ENCODE data around the gene COL5A1. TPM values are rescaled to one million over a fixed set of nuclear protein-coding genes. Genes with fewer than 3 reads are reported as not detected.

COL5A1 gene
- total and polyA plus RNA-seq, 4 donors, result 12.2 to 169 (median 65.4) TPM

GRCh38 chr9:134793288-134794188 lies 151.9 kb downstream of the COL5A1 start:
- ATAC-seq (ENCODE audit: insufficient read depth, low FRiP score) (no peak), DNase-seq (no peak)
- Histone ChIP-seq H3K9me3 (ENCODE audit: control insufficient read depth in 4 of 4, insufficient read depth in 3 of 4, low read length in 3 of 4) (no peaks in the 10 kb centered on the region), H3K27me3 (ENCODE audit: control insufficient read depth in 3 of 3, insufficient read depth in 3 of 3, low read length in 2 of 3) (no peaks in the 10 kb centered on the region), H3K27ac (ENCODE audit: low read depth in 1 of 2, low read length in 1 of 2) (no peak overlapping the region), H3K36me3 (ENCODE audit: control insufficient read depth in 4 of 4, insufficient read depth in 4 of 4, low read length in 4 of 4) (peaks cover 0 to 23% (median 11%) of the 10 kb centered on the region in 4 donors), H3K9ac (ENCODE audit: insufficient read depth in 1 of 2, low read length in 2 of 2) (no peak overlapping the region), H3K4me1 (ENCODE audit: control insufficient read depth in 5 of 5, insufficient read depth in 5 of 5, low read length in 5 of 5) (no peaks in the 10 kb centered on the region), H3K4me3 (no peak overlapping the region)
- TF ChIP-seq CTCF (IDR thresholded peaks at IDR 0.05; ENCODE audit: control extremely low read depth, extremely low read depth), result no peak
- WGBS, 2 donors, result 90 to 95% methylated on average over 23 of the region's 23 CpGs

- Histone ChIP-seq H3K27ac (ENCODE audit: low read depth in 1 of 2, low read length in 1 of 2) (no peak overlapping the region), H3K4me3 (no peak overlapping the region), H3K9me3 (ENCODE audit: control insufficient read depth in 4 of 4, insufficient read depth in 3 of 4, low read length in 3 of 4) (no peaks in the 10 kb centered on the region), H3K9ac (ENCODE audit: insufficient read depth in 1 of 2, low read length in 2 of 2) (no peak overlapping the region), H3K4me1 (ENCODE audit: control insufficient read depth in 5 of 5, insufficient read depth in 5 of 5, low read length in 5 of 5) (no peaks in the 10 kb centered on the region), H3K36me3 (ENCODE audit: control insufficient read depth in 4 of 4, insufficient read depth in 4 of 4, low read length in 4 of 4) (peaks cover 0 to 25% (median 11%) of the 10 kb centered on the region in 4 donors), H3K27me3 (ENCODE audit: control insufficient read depth in 3 of 3, insufficient read depth in 3 of 3, low read length in 2 of 3) (no peaks in the 10 kb centered on the region)
- WGBS, 2 donors, result 85 to 87% methylated on average over 20 of the region's 20 CpGs
- DNase-seq (no peak), ATAC-seq (ENCODE audit: insufficient read depth, low FRiP score) (no peak)
- no peak for TF ChIP-seq CTCF (IDR thresholded peaks at IDR 0.05; ENCODE audit: control extremely low read depth, extremely low read depth)
These were observed 153.2 kb downstream of the COL5A1 start for GRCh38 chr9:134794663-134795370.

- DNase-seq, result no peak
- WGBS, 2 donors, result 39 to 61% methylated on average over 8 of the region's 8 CpGs
These were observed 153.8 kb downstream of the COL5A1 start for GRCh38 chr9:134795446-134795845.

More at GRCh38 chr9:134795446-134795845, 153.8 kb downstream of the COL5A1 start:
- TF ChIP-seq CTCF (IDR thresholded peaks at IDR 0.05; ENCODE audit: control extremely low read depth, extremely low read depth), result no peak
- H3K9ac ChIP-seq (ENCODE audit: insufficient read depth in 1 of 2, low read length in 2 of 2), result no peak overlapping the region
- no peak overlapping the region for H3K27ac ChIP-seq (ENCODE audit: low read depth in 1 of 2, low read length in 1 of 2)
- no peaks in the 10 kb centered on the region for H3K9me3 ChIP-seq (ENCODE audit: control insufficient read depth in 4 of 4, insufficient read depth in 3 of 4, low read length in 3 of 4)
- H3K4me1 ChIP-seq (ENCODE audit: control insufficient read depth in 5 of 5, insufficient read depth in 5 of 5, low read length in 5 of 5), result no peaks in the 10 kb centered on the region
- H3K4me3 ChIP-seq, result no peak overlapping the region
- ATAC-seq (ENCODE audit: insufficient read depth, low FRiP score), result no peak
- no peaks in the 10 kb centered on the region for H3K27me3 ChIP-seq (ENCODE audit: control insufficient read depth in 3 of 3, insufficient read depth in 3 of 3, low read length in 2 of 3)
- H3K36me3 ChIP-seq (ENCODE audit: control insufficient read depth in 4 of 4, insufficient read depth in 4 of 4, low read length in 4 of 4), result peaks cover 0 to 25% (median 11%) of the 10 kb centered on the region in 4 donors

Measured in lung (tissue), 12 donors.